ENCODE data around the gene E2F2.
A peak's percentile ranks its signal among the peaks of the same experiment; 100 is the strongest.

E2F2 gene

DNA sequence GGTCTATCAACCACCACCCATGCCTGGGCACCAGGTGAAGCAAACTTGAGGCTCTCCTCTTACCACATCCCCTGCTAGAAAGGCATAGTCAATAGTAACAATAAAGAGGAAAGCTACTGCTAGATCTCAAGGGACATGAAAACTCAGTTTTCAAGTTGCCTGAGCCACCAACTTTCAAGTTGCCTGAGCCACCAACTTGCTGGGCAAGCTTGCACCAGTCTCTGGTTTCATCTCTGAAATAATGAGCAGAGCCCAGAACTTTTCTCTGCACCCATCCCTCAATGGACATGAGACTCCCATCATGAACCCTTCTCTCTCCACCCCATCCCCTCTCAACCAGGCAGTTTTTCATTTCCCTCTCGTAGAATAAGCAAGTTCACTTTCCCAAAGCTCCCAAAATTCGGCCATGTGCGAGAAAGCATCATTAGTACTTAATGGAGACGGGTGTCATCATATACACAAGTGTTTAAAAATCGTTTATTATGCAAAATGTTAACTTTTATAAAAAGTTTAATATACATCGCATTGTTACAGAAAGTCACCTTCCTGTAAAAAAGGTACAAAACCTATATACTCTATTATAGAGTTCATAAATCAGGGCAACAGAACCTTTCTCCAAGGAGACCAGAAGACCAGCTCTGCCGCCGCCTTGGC, 26.6 kb upstream of the E2F2 start:
- Mint-ChIP-seq H3K9me3 (no peaks in the 10 kb centered on the region), H3K4me3 (peak overlapping the region; percentile 89), H3K27ac (peak overlapping the region; percentile 23), H3K36me3 (no peaks in the 10 kb centered on the region), H3K4me1 (peaks cover 37% of the 10 kb centered on the region)
- no peak for DNase-seq (ENCODE audit: low spot score in 2 of 2)
- no peak for ATAC-seq

DNA sequence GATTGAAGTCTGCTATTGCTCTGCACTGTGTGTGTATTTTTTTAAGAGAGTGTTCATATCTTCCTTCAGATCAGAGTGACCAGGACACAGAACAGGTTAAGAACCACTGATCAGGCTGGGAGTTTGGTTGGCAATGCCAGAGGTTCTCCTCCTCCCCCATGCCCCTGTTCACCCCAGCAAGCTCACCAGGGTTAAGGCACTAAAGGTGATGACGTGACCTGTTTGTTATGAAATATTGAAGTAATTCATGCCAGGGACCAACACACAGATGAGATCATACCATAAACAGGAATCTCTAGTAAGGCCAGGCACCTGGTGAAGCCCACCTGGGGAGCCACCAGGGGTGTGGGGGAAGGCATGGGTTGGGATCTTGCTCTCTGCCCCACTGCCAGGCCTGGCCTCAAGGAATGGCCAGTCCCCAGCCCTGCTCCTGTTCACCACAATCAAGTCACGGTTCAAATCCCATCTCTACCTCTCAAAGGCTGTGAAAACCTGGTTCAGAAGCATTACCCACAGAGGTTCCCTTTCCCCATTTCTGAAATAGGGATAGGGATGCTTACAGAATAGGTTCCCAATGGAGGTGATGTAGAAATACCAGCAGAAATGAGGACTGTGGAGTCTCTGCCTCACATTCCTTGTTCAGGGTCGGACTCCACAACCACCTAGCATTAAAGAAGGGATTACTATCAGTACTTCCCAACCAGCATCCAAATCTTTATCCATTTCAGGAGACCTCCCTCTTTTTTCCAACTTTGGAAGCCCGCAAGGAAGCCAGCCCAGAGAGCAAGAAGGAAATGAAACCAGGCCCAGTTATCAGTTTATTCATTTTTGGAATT, 25.8 kb upstream of the E2F2 start:
- H3K9me3 Mint-ChIP-seq = no peaks in the 10 kb centered on the region
- peaks cover 37% of the 10 kb centered on the region for H3K4me1 Mint-ChIP-seq
- ATAC-seq (no peak), DNase-seq (ENCODE audit: low spot score in 2 of 2) (no peak)
- H3K27ac Mint-ChIP-seq = no peak overlapping the region
- peak overlapping the region; percentile 89 for H3K4me3 Mint-ChIP-seq
- no peaks in the 10 kb centered on the region for H3K36me3 Mint-ChIP-seq

DNA sequence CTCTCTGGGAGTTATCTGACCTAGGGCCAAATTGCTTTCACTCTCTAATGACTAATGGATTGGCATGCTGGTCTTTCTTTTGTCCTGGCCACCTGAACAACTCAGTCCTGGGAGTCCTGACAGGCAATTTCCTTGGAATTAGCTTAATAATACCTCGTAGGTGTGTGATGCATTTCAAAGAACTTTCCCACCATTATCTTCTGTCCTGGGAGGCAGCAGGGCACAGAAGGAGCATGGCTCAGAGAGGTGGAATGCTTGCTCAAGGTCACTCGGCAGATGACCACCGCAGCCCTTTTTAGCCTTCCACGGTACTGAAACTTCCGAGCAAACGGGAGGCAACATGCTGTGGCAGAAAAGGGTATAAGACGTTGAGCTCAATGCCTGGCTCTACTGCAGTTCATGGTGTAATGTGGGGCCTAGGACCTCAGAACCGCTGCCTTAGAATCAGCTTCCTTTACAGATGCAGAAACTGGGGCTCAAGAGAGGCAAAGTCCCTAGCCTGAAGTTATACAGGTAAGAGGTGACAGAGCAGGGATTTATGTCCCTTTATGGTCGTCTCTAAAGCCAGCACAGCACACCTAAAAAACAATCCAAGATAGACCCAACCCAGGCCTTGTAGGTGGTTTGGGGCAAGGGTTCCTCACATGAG, 25.1 kb upstream of the E2F2 start:
- ATAC-seq (no peak), DNase-seq (ENCODE audit: low spot score in 2 of 2) (no peak)
- Mint-ChIP-seq H3K27ac (no peak overlapping the region), H3K9me3 (no peaks in the 10 kb centered on the region), H3K36me3 (no peaks in the 10 kb centered on the region), H3K4me1 (peaks cover 37% of the 10 kb centered on the region), H3K4me3 (peak overlapping the region; percentile 89)

DNA sequence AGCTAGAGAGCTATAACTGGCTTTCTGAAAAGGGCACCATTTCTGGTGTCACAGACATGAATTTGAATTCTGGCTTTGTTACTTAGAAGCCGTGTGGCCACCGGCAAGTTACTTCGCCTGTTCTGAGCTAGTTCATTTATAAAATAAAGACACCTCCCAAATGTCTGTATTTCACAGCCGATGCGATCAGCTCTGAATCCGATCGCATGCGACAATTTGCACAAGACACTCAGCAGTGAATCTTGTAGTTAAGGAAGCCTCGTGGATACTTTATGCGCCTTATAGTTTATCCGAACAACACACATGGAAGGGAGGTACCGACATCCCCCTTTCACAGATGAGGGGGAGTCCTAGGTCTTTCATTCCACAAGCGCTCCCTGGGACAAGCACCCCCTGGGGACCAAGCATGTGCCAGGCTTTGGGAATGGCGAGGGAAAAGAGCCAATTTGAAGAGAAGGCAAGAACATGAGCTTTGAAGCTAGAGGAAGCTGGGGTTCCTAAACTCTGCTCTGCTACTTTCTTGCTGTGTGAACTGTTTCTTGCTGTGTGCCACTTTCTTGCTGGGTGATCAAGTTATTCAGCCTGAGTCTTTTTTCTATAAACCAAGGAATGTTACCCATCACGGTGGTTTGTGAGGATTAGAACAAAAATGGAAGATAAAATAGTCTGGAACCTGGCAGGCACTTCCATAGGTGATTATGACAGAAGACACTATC, 24.4 kb upstream of the E2F2 start:
- H3K27ac Mint-ChIP-seq = peak overlapping the region; percentile 84
- no peak for ATAC-seq

DNA sequence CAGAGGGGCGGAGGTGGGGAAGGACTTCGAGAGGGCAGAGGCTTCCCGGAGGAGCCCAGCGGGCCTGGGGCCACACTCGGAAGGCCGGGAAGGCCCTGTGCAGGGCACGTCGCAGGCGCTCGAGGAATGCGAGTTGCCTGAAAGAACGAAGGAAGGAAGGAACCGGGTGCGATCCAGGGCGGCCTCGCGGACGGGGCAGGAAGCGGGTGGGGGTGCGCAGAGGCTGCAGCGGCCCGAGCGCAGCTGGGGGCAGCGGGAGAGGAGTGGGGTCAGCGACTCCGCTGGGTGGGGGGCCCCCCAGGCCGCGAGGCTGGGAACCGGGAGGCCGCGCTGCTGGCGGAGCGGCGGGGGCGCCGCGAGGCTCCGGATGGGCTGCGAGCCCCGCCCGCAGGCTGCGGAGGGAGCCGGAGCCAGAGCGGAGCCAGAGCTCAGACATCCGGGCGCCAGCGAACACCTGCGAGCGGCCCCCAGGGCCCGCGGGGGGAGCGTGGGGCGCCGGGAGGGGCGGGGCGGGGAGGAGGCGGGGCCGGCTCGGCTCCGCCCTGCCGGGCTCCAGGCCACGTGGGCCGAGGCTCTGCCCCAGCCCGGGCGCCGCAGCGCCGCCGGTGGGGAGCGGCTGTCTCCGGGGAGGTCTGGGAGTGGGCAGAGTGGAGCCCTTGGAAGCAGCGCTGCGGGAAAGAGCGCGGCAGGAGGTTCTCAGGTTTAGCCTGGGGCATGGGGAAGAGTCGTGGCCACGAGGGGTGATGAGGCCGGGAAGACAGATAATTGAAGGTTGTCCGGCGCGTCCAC, 23.6 kb upstream of the E2F2 start:
- Mint-ChIP-seq H3K36me3 (no peaks in the 10 kb centered on the region), H3K4me3 (peak overlapping the region; percentile 78), H3K9me3 (no peaks in the 10 kb centered on the region), H3K27ac (peak overlapping the region; percentile 84), H3K4me1 (peaks cover 37% of the 10 kb centered on the region)
- ATAC-seq (peak; percentile 85), DNase-seq (ENCODE audit: low spot score in 2 of 2) (peak; percentile 71 to 84)

More for the DNA sequence above, 24.4 kb upstream of the E2F2 start:
- no peaks in the 10 kb centered on the region for H3K36me3 Mint-ChIP-seq
- no peaks in the 10 kb centered on the region for H3K9me3 Mint-ChIP-seq
- peak overlapping the region; percentile 78 for H3K4me3 Mint-ChIP-seq
- peaks cover 37% of the 10 kb centered on the region for H3K4me1 Mint-ChIP-seq
- DNase-seq (ENCODE audit: low spot score in 2 of 2) = no peak

DNA sequence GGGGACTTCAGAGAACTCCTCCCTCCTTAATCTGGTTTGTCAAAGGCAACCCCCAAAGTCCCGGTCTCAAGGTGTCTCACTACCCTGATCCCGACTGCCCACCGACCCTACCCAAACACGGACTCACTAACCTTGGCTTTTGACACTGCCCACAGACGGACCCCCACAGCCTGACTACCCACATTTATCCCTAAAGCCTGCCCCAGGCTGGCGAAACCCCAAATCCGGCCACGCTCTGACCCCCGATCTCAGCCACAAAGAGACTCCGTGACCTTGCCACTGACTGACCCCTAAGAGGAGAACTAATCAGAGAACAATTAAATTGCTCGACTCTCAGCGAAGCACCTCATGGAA, 23.1 kb upstream of the E2F2 start:
- peaks cover 36% of the 10 kb centered on the region for H3K4me1 Mint-ChIP-seq

DNA sequence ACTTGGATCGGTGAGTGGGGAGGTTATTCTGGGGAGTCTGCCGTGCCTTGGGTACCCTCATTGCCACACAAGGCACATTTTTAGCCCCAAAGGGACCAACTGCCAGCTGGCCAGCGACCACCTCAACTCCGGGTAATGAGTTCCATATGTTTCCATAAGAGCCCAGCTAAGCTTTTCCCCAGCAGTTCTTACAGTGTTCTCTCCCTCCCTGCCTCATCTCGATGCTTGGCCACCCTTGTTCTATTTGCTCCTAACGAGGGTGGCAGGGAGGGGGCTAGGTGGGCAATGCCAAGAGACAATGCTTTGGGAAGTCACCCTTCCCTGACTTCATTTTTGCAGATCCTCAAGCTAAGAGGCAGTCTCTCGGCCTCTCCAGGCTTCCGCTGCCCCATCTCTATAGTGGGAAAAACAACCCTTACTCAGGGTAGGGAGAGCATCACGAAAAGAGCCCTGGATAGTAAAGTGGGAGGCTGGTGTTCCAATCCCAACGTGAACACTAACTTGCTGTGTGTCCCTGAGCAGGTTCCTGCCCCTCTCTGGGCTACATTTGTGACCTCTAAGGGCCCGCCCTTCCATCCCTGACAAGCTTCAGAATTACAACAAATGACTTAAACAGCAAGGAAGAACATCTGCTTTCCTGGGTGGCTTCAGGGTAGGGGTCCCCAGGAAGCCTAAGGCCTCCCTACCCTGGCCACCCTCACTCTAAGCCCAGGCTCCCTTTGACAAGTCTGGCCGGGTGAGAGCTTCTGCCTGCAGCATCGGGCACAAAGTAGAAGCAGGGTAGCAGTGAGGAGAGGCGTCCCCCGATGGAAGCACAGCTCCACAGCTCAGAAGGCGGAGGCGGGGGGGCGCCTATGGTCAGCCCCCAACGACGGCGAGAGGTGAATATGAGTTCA, 22.4 kb upstream of the E2F2 start:
- Mint-ChIP-seq H3K9me3 (no peaks in the 10 kb centered on the region), H3K27ac (peak overlapping the region; percentile 84), H3K4me1 (peaks cover 30% of the 10 kb centered on the region), H3K36me3 (no peaks in the 10 kb centered on the region), H3K4me3 (peak overlapping the region; percentile 78)
- no peak for ATAC-seq
- no peak for DNase-seq (ENCODE audit: low spot score in 2 of 2)

More for the DNA sequence above, 23.1 kb upstream of the E2F2 start:
- ATAC-seq = no peak
- peak overlapping the region; percentile 84 for H3K27ac Mint-ChIP-seq
- no peaks in the 10 kb centered on the region for H3K9me3 Mint-ChIP-seq
- no peak for DNase-seq (ENCODE audit: low spot score in 2 of 2)
- no peaks in the 10 kb centered on the region for H3K36me3 Mint-ChIP-seq
- peak overlapping the region; percentile 78 for H3K4me3 Mint-ChIP-seq

DNA sequence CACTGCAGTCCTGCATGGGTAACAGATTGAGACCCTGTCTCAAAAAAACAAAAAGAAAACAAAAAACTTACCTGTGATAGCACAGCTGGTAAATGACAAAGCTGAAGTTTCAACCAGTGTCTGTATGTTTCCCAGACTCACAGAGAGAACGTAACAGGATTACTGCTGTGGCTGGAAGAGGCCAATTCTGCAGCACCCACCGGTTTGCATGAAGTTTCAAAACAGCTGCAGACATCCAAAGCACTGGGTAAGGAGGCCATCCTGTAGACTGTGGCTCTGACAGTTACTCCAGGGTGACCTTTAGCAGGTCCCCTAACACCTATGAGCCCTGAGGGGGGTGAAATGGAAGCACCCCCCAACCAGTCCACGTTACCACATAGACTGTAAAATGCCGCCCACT, 20.8 kb upstream of the E2F2 start:
- ATAC-seq = no peak
- no peak overlapping the region for H3K4me3 Mint-ChIP-seq
- peaks cover 19% of the 10 kb centered on the region for H3K4me1 Mint-ChIP-seq
- no peaks in the 10 kb centered on the region for H3K36me3 Mint-ChIP-seq
- H3K9me3 Mint-ChIP-seq = no peaks in the 10 kb centered on the region
- no peak overlapping the region for H3K27ac Mint-ChIP-seq
- no peak for DNase-seq (ENCODE audit: low spot score in 2 of 2)

DNA sequence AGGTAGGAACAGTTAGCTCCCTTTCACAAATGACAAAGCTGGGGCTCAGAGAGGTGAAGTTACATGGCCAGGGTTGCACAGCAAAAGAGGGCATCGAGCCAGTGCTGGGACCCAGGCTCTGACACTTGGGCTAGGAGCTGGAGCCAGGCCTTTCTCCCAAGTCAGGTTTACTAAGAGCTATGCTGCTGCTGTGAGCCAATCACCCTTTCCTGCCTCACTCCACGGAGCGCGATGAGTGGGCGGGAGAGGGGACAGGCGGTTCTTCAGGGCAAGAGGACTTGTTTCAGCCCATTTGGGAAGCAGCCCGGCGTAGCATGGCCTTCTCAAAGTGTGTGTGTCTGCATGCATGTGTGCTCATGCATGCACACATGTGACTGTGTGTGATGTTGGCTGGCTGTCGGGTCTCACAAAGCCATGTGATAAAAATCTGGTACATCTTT, 17.7 kb upstream of the E2F2 start:
- DNase-seq (ENCODE audit: low spot score in 2 of 2) = no peak
- H3K9me3 Mint-ChIP-seq = no peaks in the 10 kb centered on the region
- no peak overlapping the region for H3K27ac Mint-ChIP-seq
- H3K4me1 Mint-ChIP-seq = peaks cover 10% of the 10 kb centered on the region
- no peak overlapping the region for H3K4me3 Mint-ChIP-seq
- no peak for ATAC-seq
- no peaks in the 10 kb centered on the region for H3K36me3 Mint-ChIP-seq

DNA sequence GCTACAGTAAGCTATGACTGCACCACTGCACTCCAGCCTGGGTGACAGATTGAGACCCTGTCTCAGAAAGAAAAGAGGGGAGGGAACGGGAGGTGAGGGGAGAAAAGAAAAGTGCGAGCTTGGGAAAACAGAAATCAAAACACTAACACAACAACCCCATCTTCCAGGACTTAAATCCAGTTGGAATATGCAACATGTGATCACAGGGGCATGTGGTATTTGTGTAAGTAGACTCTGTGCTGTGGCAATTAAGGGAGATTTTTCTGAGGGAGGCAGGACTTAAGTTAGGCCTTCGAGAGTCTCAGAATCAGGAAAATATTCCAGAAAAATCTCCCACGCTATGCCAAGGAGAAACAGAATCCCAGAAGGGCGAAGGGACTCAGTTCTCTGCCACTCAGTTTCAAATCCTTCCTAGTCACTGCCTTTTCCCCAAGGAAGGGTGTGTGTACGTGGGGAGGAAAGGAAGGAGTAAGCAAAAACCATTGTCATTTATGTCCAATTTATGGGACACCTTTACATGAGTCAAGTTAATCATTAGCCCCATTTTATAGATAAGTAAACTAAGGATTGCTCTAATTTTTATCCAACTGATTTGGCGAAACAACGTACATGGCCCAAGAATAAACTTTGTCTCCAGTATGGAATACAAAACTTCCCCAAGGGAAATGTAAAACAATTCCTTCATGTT, 16.0 kb upstream of the E2F2 start:
- Mint-ChIP-seq H3K4me1 (peaks cover 6% of the 10 kb centered on the region), H3K4me3 (no peak overlapping the region), H3K27ac (no peak overlapping the region), H3K9me3 (no peaks in the 10 kb centered on the region), H3K36me3 (no peaks in the 10 kb centered on the region)
- no peak for ATAC-seq
- DNase-seq (ENCODE audit: low spot score in 2 of 2) = no peak

DNA sequence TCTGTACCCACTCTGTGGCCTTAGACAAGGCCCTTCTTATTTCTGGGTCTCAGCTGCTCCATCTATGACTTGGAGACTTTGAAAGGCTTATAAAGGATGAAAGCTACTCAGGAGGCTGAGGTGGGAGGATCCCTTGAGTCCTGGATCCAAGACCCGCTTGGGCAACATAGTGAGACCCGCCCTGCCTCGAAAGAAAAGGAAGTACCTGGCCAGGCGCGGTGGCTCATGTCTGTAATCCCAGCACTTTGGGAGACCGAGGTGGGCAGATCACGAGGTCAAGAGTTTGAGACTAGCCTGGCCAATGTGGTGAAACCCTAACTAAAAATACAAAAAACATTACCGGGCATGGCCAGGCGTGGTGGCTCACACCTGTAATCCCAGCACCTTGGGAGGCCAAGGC, 14.8 kb upstream of the E2F2 start:
- H3K4me3 Mint-ChIP-seq = no peak overlapping the region
- no peaks in the 10 kb centered on the region for H3K9me3 Mint-ChIP-seq
- no peaks in the 10 kb centered on the region for H3K36me3 Mint-ChIP-seq
- DNase-seq (ENCODE audit: low spot score in 2 of 2) (no peak), ATAC-seq (no peak)
- no peak overlapping the region for H3K27ac Mint-ChIP-seq
- peaks cover 6% of the 10 kb centered on the region for H3K4me1 Mint-ChIP-seq

DNA sequence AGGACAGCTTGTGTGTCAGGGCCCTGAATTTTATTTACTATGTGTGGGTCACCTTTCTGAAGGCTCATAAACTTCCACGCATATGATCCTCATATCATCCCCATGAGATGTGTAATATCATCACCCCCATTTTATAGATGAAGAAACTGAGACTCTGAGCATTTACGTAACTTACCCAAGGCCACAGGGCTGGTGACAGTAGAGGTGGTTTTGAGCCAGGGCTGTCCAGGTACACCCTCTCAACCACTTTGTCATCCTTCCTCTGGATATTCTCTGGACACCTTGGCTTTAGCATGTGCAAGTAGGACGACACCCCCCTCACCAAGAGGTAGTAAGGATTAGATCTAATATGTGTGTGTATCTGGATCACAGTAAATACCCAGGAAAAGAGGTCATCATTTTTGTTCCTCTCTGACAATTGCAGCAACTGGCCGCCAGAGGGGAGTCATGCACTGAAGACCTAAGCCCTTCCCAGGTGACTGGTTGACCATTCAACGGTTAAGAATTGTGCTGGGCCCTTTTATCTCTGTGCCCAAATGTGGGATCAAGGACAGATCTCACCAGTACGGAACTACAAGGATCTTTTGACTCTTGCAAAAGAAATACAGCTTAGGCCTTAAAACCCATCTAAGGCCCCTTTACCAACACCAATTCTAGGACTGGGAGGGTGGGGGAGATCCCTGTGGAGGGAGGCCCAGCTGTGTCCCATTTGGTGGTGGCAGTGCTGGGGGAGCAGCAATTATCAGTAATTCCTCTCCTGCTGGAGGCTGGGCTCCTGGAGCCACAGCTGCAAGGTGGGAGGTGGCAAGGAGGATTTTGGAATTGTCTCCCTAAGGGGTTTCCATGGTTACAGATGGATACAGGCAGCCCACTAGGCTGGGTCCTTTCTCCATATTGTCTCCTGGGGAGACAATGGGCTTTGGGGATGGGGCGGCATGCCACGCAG, 13.7 kb upstream of the E2F2 start:
- no peaks in the 10 kb centered on the region for H3K9me3 Mint-ChIP-seq
- H3K36me3 Mint-ChIP-seq = no peaks in the 10 kb centered on the region
- DNase-seq (ENCODE audit: low spot score in 2 of 2) = peak; percentile 49 to 80
- H3K4me1 Mint-ChIP-seq = peaks cover 11% of the 10 kb centered on the region
- H3K4me3 Mint-ChIP-seq = no peak overlapping the region
- no peak overlapping the region for H3K27ac Mint-ChIP-seq
- peak; percentile 59 for ATAC-seq
